CD4-positive, alpha-beta T cell treated with Interleukin-2 at 100 ng/mL for 4 hours (primary cell): ENCODE data around the gene COPG1.
"Not testable (repeated sequence)": the region's sequence is repeated elsewhere in the genome, so short reads cannot be mapped to it uniquely, and the experiment has no call there.

ENCODE experiments used
- DNase-seq: peaks from one replicate; pipeline ENCODE4 v3.0.0-alpha.2; 2020; ENCODE audit warnings: low spot score

The COPG1 gene, protein sequence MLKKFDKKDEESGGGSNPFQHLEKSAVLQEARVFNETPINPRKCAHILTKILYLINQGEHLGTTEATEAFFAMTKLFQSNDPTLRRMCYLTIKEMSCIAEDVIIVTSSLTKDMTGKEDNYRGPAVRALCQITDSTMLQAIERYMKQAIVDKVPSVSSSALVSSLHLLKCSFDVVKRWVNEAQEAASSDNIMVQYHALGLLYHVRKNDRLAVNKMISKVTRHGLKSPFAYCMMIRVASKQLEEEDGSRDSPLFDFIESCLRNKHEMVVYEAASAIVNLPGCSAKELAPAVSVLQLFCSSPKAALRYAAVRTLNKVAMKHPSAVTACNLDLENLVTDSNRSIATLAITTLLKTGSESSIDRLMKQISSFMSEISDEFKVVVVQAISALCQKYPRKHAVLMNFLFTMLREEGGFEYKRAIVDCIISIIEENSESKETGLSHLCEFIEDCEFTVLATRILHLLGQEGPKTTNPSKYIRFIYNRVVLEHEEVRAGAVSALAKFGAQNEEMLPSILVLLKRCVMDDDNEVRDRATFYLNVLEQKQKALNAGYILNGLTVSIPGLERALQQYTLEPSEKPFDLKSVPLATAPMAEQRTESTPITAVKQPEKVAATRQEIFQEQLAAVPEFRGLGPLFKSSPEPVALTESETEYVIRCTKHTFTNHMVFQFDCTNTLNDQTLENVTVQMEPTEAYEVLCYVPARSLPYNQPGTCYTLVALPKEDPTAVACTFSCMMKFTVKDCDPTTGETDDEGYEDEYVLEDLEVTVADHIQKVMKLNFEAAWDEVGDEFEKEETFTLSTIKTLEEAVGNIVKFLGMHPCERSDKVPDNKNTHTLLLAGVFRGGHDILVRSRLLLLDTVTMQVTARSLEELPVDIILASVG

DNA sequence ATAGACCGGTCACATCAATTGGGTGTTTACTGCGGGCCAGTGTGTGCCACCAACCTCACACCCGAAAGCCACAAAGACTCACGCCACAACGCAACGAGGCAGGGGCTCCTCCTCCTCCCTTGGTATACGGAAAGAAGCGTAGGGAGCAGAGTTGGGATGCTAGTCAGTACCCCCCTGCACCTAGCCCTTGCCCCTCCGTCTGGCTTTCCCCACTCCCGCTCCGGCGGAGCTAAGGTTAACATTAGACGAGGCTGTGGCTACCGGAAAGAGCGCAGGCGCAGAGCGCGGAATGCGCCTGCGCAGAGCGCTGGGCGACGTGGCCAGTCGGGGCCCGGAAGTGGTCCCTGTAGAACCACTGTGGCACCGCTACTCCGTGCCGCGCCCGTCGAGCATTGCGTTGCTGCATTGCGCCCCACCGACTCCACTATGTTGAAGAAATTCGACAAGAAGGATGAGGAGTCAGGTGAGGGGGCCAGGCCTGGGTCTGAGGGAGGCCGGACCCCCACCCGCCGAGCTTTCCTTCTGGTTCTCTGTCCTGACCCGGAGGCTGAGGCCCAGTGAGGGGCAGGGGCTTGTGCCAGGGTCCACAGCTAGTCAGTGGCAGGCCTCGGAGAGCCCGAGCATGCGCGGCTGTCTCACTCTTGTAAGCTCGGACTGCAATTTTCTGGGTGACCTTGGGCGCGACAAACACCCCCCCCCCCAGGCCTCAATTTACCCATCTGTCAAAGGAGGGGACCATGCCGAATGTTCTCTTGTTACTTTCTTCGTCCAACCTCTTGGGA is at the start of gene COPG1:
Gene COPG1, plus strand, starts transcription at position 323 of the 782 bp plus-strand sequence. Its CDS starts 104 bp downstream, at position 427.
- peak; percentile 92 for DNase-seq

DNA sequence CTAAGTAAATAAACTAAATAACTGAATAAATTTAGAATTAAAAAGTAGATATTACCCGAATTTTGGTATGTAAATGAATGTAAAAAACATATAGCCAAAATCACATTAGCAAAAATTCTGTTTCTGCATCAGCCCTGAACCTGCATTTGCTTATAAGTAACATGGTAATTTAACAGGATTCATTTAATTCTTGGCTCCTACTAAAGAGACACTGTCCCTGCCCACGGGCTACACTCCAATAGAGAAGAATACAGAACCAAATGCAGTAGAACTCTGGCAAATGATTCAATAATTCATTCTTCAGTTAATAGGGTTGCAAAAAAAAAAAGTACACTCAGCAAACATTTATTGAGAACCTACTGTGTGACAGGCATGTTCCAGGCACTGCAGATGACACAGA is 44.9 kb upstream of the COPG1 start:
- no peak for DNase-seq

DNA sequence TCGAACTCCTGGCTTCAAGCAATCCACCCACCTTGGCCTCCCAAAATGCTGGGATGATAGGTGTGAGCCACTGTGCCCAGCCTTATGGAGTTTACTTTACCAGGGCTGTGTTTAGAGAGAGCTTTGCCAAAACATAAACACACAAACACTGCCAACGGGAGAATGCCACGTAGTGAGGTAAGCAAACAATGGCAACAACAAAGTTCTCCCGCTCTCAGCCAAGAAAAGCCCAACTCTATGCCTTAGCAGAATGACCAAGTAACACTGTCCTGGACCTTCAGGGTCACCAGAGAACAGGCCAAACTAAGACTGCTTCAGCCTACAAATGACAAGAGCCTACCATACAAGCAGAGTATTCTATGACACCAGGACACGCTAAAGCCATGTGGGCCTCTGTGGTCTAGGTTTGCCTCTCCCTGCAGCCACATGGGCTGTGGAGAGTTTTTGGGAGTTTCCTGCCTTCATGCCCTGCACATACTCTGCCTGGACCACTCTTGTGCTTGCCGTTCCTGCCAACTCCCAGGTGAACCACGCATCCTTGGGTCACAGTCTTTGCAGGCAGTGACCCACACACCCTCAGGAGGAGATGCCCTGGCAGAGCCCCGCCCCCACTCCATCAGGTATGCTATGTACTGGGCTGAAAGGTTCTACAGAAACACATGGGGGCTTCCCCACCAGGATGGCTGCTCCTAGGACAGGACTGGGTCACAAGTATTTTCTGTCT is 44.1 kb upstream of the COPG1 start:
- no peak for DNase-seq

DNA sequence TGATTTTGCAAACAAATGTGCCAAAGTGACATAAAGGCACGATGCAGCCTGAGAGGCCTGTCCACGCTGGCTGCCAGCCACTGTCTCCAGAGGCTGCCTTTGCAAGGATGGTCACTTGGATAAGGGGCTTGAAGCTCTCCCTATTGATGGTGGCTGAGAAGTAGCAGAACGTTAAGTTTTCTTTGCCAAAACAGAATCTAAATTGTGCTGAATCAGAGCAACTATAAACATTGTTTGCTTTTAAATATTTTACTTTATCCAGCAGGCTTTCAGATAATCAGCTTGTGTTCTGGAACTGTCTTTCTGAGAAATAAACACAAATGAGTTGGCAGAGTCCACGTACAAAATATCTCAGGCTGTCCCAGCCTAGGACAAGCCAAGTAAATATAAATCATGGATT is 41.9 kb upstream of the COPG1 start:
- DNase-seq = no peak

DNA sequence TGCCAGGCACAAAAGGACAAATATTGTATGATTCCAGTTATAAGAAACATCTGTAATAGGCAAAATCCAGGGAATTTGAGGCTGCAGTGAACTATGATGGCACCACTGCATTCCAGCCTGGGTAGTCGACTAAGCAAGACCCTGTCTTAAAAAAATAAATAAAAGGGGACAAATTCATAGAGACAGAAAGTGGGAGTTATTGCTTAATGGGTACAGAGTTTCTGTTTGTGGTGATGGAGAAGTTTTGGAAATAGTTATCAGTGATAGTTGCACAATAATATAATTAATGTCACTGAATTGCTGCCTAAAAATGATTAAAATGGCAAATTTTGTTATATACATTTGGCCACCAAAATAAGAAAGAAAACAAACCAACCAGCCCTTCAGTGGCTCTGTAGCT is 38.1 kb upstream of the COPG1 start:
- no peak for DNase-seq

DNA sequence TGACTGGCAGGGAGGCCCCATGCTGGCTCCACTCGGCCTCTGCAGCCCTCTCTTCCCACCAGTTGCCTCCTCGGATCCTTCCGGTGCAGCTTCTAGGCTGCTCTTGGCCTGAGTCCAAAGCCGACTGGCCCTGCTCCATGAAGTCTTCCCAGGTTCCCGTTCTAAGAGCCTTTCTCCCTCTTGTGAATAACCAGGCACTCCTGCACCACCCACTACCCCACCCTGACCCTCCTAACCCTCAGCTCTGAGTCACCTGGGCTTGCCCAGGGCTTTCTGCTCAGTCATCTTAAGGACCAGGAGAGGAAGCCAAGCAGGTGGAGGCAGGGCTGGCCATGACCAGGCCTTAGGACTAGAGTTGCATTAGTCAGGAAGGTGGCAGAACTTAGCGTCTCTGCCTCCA is 37.6 kb upstream of the COPG1 start:
- no peak for DNase-seq

DNA sequence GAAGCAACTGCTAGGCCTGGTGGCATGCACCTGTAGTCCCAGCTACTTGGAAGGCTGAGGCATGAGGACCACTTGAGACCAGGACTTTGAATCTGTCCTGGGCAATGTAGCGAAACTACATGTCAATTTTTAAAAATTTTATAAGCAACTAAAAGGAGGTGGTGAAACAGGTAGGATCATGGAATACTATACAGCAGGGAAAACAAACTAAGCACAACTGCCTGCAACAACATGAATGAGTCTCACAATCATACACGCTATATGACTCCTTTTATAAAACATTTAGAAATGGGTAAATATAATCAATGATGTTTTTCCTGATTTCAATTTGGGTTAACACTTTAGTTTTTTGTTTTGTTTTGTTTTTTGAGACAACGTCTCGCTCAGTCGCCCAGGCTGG is 36.2 kb upstream of the COPG1 start:
- DNase-seq = no peak

DNA sequence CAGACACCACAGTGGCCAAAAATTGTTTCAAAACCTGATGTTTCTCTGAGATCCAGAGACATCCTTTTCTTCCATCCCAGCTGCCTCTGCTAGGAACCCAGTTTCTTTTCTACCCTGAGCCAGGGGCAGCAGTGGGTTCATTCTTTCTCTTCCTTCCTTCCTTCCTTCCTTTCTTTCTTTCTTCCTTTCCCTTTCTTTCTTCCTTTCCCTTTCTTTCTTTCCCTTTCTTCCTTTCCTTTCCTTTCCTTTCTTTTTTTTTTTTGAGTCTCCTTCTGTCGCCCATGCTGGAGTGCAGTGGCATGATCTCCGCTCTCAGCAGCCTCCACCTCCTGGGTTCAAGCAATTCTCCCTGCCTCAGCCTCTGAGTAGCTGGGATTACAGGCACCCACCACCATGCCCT is 30.7 kb upstream of the COPG1 start:
- DNase-seq = no peak

DNA sequence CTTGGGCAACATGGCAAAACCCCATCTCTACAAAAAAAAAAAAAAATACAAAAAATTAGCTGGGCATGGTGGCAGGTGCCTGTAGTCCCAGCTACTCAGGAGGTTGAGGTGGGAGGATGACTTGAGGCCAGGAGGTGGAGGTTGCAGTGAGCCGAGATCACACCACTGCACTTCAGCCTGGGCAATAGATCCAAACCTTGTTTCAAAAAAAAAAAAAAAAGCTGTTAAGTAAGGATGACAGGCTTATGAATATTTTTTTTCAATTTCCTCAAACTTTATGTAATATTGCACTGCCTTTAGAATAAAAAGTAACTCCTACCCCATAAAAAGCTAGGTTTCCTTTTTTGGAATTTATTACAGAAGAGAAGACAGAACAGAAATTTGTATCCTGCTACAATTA is 25.0 kb upstream of the COPG1 start:
- DNase-seq = not testable (repeated sequence)

DNA sequence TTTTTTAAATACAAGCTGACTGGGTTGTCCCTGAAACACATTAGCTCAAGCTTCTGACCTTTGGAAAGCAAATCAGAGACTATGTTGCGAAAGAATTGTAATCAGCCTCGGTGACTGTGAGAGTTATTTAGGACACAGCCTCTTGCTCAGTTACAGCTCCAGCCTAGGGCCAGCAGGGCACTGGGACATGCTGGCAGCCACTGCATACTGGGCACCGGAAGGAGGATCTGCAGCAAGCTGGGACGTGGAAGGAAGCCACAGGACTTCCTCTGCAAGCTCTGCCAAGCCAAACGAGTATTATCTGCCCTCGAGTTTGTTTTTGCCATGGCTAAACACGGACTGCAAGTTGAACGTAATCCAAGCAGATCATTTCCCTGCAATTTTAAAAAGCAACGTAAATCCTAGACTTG is 24.4 kb upstream of the COPG1 start:
- no peak for DNase-seq

DNA sequence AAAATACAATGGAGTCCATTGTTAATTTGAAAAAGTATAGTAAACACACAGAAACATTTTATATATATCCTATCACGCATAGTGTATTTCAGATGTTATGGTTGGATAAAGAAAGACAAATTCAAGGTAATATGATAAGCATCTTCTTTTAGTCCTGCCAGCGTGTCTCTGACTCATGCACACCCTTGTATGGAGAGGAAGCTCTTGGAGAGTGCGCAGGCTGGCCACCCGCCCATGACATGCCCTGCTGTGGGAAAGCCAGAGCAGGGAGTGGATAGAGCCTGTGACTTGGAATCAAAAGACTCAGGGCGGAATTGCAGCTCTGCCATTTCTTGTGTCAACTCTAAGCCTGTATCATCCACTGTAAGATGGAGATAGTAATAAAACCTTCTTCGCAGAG is 23.0 kb upstream of the COPG1 start:
- DNase-seq = peak; percentile 29

DNA sequence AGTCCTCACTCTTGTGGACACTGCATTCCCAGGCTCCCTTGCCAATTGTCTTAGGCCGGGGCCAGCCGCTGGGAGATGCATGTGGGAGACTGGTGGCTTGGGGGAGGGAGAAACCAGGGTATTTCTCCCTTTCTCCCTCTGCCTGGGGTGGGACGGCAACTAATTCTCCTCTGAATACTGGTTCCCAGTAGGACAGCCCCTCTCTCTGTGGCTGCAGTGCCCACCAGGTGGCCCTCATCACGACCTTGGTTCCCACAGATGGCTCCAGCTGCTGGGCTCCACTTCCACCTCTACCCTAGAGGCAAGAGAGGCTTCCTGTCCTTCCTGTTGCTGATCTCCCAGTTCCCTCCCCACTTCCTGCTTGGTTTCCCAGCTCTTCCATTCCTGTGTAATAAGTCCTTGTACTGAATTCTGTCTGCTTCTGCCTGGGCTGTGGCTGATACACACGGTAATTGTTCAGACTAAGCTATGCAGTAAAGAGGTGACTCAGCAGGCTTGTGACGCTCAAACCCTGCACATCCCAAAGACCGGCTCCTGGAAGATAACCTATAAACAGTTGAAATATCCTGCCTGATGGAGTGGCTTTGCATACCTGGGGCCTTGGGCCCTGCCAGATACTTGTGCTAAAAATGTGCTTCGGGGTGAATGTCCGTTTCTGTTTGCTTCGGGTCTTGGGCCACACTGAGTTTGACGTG is 20.4 kb upstream of the COPG1 start:
- no peak for DNase-seq

DNA sequence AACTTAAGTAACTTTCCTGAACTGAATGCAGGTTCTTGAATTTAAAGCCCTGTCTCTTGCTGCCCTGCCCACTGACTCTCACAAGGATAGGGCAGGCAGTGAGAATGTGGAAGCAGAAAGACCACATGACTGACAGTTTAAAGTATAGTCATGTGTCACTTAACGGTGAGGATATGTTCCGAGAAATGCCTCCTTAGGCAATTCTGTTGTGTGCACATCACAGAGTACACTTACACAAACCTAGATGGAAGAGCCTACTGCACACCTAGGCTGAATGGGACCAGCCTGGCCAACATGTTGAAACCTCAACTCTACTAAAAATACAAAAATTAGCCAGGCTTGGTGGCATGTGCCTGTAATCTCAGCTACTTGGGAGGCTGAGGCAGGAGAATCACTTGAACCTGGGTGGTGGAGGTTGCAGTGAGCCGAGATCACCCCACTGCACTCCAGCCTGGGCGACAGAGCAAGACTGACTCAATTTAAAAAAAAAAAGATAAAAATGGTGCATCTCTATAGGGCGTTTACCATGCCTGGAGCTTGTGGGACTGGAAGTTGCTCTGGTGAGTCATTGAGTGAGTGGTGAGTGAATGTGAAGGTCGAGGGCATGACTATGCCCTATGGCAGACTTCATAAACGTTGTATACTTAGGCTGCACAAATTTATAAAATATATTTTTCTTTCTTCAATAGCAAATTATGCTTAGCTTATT is 18.9 kb upstream of the COPG1 start:
- peak; percentile 46 for DNase-seq

DNA sequence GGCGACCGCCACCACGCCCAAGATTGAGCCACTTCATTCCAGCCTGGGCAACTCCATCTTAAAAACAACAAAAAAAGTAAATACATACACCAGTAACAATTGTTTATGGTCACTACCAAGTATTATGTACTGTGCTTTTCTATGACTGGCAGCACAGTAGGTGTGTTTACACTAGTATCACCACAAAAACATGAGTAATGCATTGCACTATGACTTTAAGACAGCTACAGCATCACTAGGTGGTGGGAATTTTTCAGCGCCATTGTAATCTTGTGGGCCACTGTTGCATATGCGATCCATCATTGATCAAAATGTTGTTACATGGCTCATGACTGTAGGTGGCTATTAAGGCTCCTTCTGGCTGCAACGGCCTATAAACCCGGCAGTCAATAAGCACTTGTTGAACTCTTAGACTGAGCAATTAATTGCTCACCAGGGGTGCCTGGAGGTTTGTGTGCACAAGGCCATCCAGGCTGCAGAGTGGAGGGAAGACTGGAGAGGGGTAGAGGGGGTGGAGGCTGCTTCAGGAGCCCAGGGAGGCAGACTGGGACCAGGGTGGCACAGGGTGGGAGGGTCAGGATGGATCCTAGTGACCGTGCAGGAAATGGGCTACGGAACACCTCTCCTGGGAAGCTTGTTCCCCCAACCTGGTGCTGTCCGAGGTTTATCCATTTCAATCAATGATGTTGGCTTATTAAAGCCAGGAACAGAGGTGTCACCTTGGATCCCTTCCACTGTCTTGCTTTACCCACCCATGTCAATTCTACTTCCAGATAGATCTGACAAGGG is 17.9 kb upstream of the COPG1 start:
- DNase-seq = no peak

DNA sequence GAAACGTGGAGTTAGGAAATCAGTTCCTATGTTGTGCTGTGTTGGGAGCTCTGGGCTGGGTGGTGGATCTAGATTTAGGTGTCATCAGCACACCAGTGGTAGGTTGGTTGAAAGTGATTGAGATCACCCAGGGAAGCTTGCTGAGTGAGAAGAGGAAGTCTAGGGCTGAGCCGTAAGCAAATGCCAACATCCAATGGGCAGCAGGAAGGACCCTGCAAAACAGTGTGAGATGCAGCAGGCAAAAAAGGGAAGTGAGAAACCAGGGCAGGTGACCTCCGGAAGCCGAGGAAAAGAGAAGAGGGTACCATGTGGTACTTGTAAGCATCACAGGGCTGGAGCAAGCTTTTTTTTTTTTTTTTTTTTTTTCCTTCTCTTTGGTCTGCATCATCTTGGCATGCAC is 15.9 kb upstream of the COPG1 start:
- peak; percentile 14 for DNase-seq

DNA sequence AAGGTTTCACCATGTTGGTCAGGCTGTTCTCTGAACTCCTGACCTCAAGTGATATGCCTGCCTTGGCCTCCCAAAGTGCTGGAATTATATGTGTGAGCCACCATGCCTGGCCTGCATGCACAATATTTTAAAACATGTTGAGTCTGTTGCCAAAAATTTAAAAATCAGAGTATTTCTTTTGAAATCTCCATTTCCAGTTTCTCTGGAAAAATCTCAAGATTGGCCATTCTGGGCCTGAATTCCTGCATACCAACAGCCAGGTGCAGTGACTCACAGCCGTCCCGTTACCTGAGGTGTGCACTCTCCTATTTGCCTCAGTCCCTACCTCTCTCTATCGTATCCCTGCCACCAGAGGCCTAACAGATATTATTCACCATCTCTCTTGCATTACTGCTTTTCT is 15.0 kb upstream of the COPG1 start:
- DNase-seq = no peak

DNA sequence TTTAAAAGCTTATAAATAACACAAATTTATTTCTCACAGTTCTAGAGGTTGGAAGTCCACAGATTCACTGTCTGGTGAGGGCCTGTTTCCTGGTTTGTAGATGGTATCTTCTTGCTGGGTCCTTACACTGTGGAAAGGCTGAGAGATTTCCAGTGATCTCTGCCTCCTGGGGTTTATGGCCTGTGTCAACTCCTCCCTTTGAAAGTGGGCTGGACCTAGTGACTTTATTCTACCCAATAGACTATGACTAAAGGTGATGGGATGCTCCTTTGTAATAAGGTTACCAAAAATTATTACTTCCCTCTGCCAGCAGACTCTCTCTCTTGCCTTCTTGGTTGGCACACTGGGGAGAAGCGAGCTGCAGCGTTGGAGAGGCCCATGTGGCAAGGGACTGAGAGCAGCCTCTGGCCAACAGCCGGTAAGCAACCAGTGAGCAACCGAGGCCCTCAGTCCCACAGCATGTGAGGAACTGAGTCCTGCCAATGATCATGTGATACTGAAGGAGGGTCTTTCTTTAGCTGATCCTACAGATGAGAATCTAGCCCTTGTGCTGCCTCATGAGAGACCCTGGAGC is 14.0 kb upstream of the COPG1 start:
- no peak for DNase-seq

DNA sequence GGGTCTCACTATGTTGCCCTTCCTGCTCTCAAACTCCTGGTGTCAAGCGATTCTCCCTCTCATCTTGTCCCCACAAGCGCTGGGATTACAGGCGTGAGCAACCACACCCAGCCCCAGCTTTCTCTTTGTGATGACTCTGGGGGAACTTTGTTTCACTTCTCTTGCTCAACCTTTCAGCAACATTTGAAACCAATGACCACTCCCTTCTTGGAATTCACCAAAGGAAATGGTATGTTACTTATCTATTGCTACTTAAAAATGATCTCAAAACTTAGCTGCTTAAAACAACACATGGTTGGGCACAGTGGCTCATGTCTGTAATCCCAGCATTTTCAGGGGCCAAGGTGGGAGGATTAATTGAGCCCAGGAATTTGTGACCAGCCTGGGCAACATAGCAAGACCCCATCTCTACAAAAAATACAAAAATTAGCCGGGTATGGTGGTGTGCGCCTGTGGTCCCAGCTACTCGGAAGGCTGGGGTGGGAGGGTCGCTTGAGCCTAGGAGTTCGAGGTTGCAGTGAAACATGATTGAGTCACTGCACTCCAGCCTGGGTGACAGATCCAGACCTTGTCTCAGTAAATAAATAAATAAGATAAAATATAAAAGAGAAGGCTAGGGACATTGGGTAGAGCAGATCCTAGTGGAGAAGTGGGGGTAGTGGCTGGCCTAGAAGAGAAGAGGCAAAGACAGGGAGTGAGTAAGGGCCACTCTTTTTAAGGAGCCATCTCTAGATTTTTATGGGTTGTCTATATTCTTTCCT is 10.3 kb upstream of the COPG1 start:
- DNase-seq = peak; percentile 66

DNA sequence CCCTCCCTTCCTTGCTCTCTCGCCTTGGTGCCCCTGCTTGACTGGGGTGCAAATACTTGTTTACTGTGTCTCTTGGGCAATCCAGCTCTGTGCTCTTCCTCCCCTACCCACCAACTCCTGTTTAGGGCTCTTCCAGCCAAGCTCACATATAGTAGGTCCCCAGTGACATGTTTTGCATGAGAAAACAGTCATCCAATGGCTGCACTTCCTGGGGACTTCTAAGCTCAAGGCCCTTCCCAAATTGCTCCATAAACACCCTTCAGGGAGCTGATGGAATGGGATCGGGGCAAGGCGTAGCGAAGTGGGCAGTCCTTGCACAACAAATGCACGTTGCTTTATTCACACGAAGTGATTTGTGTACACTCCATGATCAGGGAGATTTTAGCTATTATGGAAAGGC is 9.4 kb upstream of the COPG1 start:
- DNase-seq = no peak
